ENCODE results near the gene WDR88. TPM values are rescaled to one million over a fixed set of nuclear protein-coding genes. Genes with fewer than 3 reads are reported as not detected.

Gene WDR88
- total and polyA plus RNA-seq, 2 donors from 2014 or later: not detected

DNA sequence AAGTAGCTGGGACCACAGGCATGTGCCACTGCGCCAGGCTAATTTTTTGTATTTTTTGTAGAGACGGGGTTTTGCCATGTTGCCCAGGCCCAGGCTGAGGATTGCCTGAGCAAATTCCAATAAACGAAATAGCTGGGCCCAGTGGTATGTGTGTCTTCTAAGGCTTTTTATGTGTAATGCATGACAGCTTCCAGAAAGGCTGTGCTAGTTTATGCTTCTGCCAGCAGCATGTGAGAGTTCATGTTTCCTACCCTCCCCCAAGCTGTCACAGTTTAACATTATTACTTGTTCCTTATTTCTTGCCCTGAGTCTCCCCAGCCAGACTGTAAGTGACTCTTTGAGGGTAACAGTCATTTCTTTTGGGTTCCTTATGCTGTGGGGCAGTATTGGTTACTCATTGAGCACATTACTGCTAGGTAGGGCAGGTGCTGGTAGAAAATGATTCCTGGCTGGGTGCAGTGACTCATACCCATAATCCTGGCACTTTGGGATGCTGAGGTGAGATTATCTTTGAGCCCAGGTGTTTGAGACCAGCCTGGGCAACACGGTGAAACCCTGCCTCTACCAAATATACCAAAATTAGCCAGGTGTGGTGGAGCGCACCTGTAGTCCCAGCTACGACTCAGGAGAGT lies 37.4 kb upstream of the WDR88 start:
- intact Hi-C loops (cut with DNase I): no loop called here
- FAIRE-seq: peak; percentile 45
- Histone ChIP-seq H3K27ac (ENCODE audit: low read depth in 2 of 2, low read length in 2 of 2) (peak overlapping the region; percentile 41 to 63), H3K4me3 (ENCODE audit: low read length in 3 of 3) (no peak overlapping the region), H3K36me3 (ENCODE audit: control insufficient read depth in 2 of 3, insufficient read depth in 3 of 3, low read length in 3 of 3) (peaks cover 3 to 52% (median 25%) of the 10 kb centered on the region in 3 donors), H3K27me3 (ENCODE audit: control insufficient read depth, insufficient read depth, low read length) (no peaks in the 10 kb centered on the region), H3K9ac (ENCODE audit: low read length in 3 of 3) (peak overlapping the region in 1 of 3 donors; percentile 34), H3K9me3 (ENCODE audit: control insufficient read depth in 2 of 3, insufficient read depth in 1 of 3, low read length in 3 of 3) (no peaks in the 10 kb centered on the region), H3K4me1 (ENCODE audit: control insufficient read depth in 2 of 3, insufficient read depth in 2 of 3, low read depth in 1 of 3, low read length in 3 of 3) (peaks cover 3 to 17% (median 12%) of the 10 kb centered on the region in 3 donors)
- peak in 4 of 5 donors; percentile 19 to 89 (median 74) for DNase-seq
- TF ChIP-seq, protein P1, sequence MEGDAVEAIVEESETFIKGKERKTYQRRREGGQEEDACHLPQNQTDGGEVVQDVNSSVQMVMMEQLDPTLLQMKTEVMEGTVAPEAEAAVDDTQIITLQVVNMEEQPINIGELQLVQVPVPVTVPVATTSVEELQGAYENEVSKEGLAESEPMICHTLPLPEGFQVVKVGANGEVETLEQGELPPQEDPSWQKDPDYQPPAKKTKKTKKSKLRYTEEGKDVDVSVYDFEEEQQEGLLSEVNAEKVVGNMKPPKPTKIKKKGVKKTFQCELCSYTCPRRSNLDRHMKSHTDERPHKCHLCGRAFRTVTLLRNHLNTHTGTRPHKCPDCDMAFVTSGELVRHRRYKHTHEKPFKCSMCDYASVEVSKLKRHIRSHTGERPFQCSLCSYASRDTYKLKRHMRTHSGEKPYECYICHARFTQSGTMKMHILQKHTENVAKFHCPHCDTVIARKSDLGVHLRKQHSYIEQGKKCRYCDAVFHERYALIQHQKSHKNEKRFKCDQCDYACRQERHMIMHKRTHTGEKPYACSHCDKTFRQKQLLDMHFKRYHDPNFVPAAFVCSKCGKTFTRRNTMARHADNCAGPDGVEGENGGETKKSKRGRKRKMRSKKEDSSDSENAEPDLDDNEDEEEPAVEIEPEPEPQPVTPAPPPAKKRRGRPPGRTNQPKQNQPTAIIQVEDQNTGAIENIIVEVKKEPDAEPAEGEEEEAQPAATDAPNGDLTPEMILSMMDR (IDR thresholded peaks at IDR 0.05; ENCODE audit: borderline replicate concordance, extremely low read depth, insufficient read depth): no peak

DNA sequence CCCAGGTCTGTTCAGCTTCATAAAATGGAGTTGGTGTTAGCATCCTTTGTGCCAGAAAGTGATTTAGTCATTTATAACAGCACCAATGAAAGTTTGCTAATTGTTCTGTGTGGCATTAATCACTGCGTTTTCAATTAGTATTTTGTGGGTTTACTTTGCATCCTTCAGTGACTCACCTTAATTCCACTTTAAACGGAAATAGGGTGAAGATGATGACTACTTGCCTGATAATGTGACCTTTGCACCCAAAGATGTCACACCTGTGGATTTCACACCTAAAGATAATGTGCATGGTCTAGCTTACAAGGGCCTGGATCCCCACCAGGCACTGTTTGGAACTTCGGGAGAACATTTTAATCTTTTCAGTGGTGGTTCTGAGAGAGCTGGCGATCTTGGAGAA lies 35.9 kb upstream of the WDR88 start:
- peaks cover 5 to 47% (median 21%) of the 10 kb centered on the region in 3 donors for H3K36me3 ChIP-seq (ENCODE audit: control insufficient read depth in 2 of 3, insufficient read depth in 3 of 3, low read length in 3 of 3)
- DNase-seq (no peak), FAIRE-seq (no peak)
- no peaks in the 10 kb centered on the region for H3K9me3 ChIP-seq (ENCODE audit: control insufficient read depth in 2 of 3, insufficient read depth in 1 of 3, low read length in 3 of 3)
- intact Hi-C loops (cut with DNase I): no loop called here
- no peak overlapping the region for H3K27ac ChIP-seq (ENCODE audit: low read depth in 2 of 2, low read length in 2 of 2)
- peaks cover 3 to 17% (median 12%) of the 10 kb centered on the region in 3 donors for H3K4me1 ChIP-seq (ENCODE audit: control insufficient read depth in 2 of 3, insufficient read depth in 2 of 3, low read depth in 1 of 3, low read length in 3 of 3)
- TF ChIP-seq, protein P1 (IDR thresholded peaks at IDR 0.05; ENCODE audit: borderline replicate concordance, extremely low read depth, insufficient read depth): no peak
- no peak overlapping the region for H3K9ac ChIP-seq (ENCODE audit: low read length in 3 of 3)
- H3K27me3 ChIP-seq (ENCODE audit: control insufficient read depth, insufficient read depth, low read length): no peaks in the 10 kb centered on the region
- no peak overlapping the region for H3K4me3 ChIP-seq (ENCODE audit: low read length in 3 of 3)

DNA sequence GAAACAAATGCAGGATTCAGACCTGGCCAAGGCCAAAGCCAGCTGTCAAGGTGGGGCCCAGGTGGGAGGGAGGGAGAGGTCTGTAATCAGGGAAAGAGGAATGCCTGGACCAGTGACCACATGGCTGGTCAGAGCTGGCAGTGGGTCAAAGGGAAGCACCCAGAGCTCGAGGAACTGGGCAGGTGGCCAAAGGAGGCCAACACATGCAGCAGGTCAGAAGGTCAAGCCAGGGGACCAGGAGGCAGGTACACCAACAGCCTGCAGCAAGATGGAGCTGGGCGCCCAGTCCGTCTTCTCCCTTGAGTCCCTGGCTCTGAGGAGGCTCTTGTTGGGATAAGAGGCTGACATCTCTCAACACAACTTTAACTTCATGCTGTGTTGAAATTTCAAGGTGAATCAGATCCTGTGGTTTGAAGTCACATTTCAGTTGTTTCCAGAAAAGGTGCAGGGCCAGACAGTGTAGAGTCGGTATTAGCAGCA lies 33.8 kb upstream of the WDR88 start:
- TF ChIP-seq, protein P1 (IDR thresholded peaks at IDR 0.05; ENCODE audit: borderline replicate concordance, extremely low read depth, insufficient read depth): no peak
- H3K9ac ChIP-seq (ENCODE audit: low read length in 3 of 3): no peak overlapping the region
- no peak overlapping the region for H3K4me3 ChIP-seq (ENCODE audit: low read length in 3 of 3)
- DNase-seq (peak in 1 of 5 donors; percentile 88), FAIRE-seq (no peak)
- intact Hi-C loops (cut with DNase I): no loop called here
- peaks cover 3 to 17% (median 12%) of the 10 kb centered on the region in 3 donors for H3K4me1 ChIP-seq (ENCODE audit: control insufficient read depth in 2 of 3, insufficient read depth in 2 of 3, low read depth in 1 of 3, low read length in 3 of 3)
- no peak overlapping the region for H3K27ac ChIP-seq (ENCODE audit: low read depth in 2 of 2, low read length in 2 of 2)
- no peaks in the 10 kb centered on the region for H3K9me3 ChIP-seq (ENCODE audit: control insufficient read depth in 2 of 3, insufficient read depth in 1 of 3, low read length in 3 of 3)
- no peaks in the 10 kb centered on the region for H3K27me3 ChIP-seq (ENCODE audit: control insufficient read depth, insufficient read depth, low read length)
- H3K36me3 ChIP-seq (ENCODE audit: control insufficient read depth in 2 of 3, insufficient read depth in 3 of 3, low read length in 3 of 3): peaks cover 5 to 45% (median 29%) of the 10 kb centered on the region in 3 donors

Measured in kidney (tissue), 14 donors.